ENCODE measurements around the gene SLC46A3. TPM values are rescaled to one million over a fixed set of nuclear protein-coding genes. Genes with fewer than 3 reads are reported as not detected.

The SLC46A3 gene
- total and polyA plus RNA-seq, 2 experiments from 2014 or later, result 0.16 to 0.28 TPM

DNA sequence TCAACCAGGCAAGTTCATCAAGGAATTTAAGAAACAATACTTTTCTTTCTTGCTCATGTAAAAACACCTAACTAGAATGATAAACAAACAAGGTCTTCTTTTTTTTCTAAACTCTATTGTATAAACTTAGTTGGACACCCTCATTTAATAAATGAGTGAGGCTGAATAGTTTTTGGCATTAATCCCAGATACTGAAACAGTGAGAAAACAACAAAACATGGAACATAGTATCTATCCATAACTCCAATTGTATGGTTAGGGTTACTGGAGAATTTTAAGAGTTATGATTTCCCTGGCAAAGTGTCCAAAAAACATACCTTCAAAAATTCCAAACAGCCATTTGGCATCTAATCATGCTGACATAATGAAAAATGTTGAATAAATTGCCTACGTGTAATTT is 65.7 kb downstream of the SLC46A3 start:
- H3K9me2 ChIP-seq (ENCODE audit: insufficient read depth), result no peaks in the 10 kb centered on the region
- no peaks in the 10 kb centered on the region for H3K27me3 ChIP-seq (ENCODE audit: insufficient read depth)
- H3K36me3 Mint-ChIP-seq (ENCODE audit: low read depth), result no peaks in the 10 kb centered on the region; the same call in 2 of the 3 replicates
- no peak overlapping the region for H3K4me3 ChIP-seq
- H4K20me1 ChIP-seq (replicated peaks; ENCODE audit: insufficient read depth), result 0 out of 2 replicates have a peak, but pooled peaks cover 3% of the 10 kb centered on the region
- H3K79me2 ChIP-seq (replicated peaks; ENCODE audit: insufficient read depth), result peaks cover 33% of the 10 kb centered on the region
- peaks cover 10% of the 10 kb centered on the region for H3K4me1 ChIP-seq (ENCODE audit: insufficient read depth)
- no peak for DNase-seq (ENCODE audit: low spot score)
- H3K4me1 Mint-ChIP-seq, result peaks cover 26% of the 10 kb centered on the region
- no peak overlapping the region for H3K4me2 ChIP-seq
- ATAC-seq, result no peak
- TF ChIP-seq CREB1 (CRISPR knock-in tag; IDR thresholded peaks at IDR 0.05; ENCODE audit: low read depth) (no peak), EZH2 (IDR thresholded peaks at IDR 0.05; ENCODE audit: low read depth, unreplicated experiment) (no peak), ZNF114 (CRISPR knock-in tag; IDR thresholded peaks at IDR 0.05) (no peak), POLR2AphosphoS5 (IDR thresholded peaks at IDR 0.05; ENCODE audit: low read depth) (no peak), JUNB (IDR thresholded peaks at IDR 0.05; ENCODE audit: unreplicated experiment) (no peak), NANOG (IDR thresholded peaks at IDR 0.05; ENCODE audit: borderline replicate concordance) (no peak), CTCF (conservative IDR thresholded peaks at IDR 0.05; ENCODE audit: low read depth in 2 of 2) (no peak), STAT1 (IDR thresholded peaks at IDR 0.05; ENCODE audit: unreplicated experiment) (no peak)
- TF ChIP-seq, protein P1, sequence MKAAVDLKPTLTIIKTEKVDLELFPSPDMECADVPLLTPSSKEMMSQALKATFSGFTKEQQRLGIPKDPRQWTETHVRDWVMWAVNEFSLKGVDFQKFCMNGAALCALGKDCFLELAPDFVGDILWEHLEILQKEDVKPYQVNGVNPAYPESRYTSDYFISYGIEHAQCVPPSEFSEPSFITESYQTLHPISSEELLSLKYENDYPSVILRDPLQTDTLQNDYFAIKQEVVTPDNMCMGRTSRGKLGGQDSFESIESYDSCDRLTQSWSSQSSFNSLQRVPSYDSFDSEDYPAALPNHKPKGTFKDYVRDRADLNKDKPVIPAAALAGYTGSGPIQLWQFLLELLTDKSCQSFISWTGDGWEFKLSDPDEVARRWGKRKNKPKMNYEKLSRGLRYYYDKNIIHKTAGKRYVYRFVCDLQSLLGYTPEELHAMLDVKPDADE (IDR thresholded peaks at IDR 0.05), result no peak
- H3K36me3 ChIP-seq (ENCODE audit: insufficient read depth), result no peaks in the 10 kb centered on the region
- H3K9me3 Mint-ChIP-seq, result no peaks in the 10 kb centered on the region
- H3K27ac Mint-ChIP-seq, result no peak overlapping the region
- no peak overlapping the region for H2AFZ ChIP-seq
- peaks cover 4% of the 10 kb centered on the region for H3K27me3 Mint-ChIP-seq (ENCODE audit: insufficient read depth, low read depth, poor library complexity)
- no peak overlapping the region for H3K27ac ChIP-seq (ENCODE audit: low read depth)
- no peak overlapping the region for H3K4me3 Mint-ChIP-seq
- no peaks in the 10 kb centered on the region for H3F3A ChIP-seq (replicated peaks; ENCODE audit: low read depth)

DNA sequence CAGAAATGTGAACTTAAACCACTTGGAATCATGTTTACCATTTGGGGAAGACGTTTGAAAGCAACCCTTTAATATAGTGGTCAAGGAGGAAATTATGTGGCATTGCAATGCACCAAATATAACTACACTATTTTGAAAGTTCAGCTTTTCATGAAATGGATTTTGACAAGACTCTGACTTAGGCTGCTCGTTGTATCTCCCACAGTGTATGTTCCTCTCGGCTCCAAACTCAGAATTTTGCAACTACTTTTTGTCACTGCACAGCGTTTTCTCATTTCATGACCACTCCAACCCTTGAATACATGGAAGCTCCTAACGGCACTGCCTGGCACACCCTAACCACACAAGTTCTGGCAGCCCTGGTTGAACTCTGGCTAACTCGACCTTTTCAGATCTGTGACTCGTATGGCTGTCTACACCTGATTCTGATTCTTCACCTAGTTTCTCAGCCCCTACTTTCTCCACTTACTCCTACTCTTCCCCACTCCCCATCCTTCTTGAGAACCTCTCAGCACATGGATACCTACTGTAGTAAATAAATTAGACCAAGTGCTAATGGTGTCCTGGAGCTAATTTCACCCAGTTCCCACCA is 66.9 kb downstream of the SLC46A3 start:
- H3K27me3 ChIP-seq (ENCODE audit: insufficient read depth), result no peaks in the 10 kb centered on the region
- no peak overlapping the region for H3K4me2 ChIP-seq
- Mint-ChIP-seq H3K4me1 (peaks cover 17% of the 10 kb centered on the region), H3K27ac (no peak overlapping the region), H3K9me3 (no peaks in the 10 kb centered on the region), H3K36me3 (ENCODE audit: low read depth) (no peaks in the 10 kb centered on the region; the same call in 2 of the 3 replicates), H3K27me3 (ENCODE audit: insufficient read depth, low read depth, poor library complexity) (peaks cover 3% of the 10 kb centered on the region), H3K4me3 (no peak overlapping the region)
- no peak overlapping the region for H3K27ac ChIP-seq (ENCODE audit: low read depth)
- H3K36me3 ChIP-seq (ENCODE audit: insufficient read depth), result no peaks in the 10 kb centered on the region
- H3F3A ChIP-seq (replicated peaks; ENCODE audit: low read depth), result no peaks in the 10 kb centered on the region
- H3K9me2 ChIP-seq (ENCODE audit: insufficient read depth), result no peaks in the 10 kb centered on the region
- DNase-seq (ENCODE audit: low spot score) (no peak), ATAC-seq (no peak)
- H3K4me3 ChIP-seq, result no peak overlapping the region
- peaks cover 21% of the 10 kb centered on the region for H3K79me2 ChIP-seq (replicated peaks; ENCODE audit: insufficient read depth)
- peaks cover 4% of the 10 kb centered on the region for H3K4me1 ChIP-seq (ENCODE audit: insufficient read depth)
- H2AFZ ChIP-seq, result no peak overlapping the region
- no peaks in the 10 kb centered on the region for H4K20me1 ChIP-seq (replicated peaks; ENCODE audit: insufficient read depth)
- TF ChIP-seq, protein P1 (IDR thresholded peaks at IDR 0.05), result no peak
- TF ChIP-seq EZH2phosphoT487 (IDR thresholded peaks at IDR 0.05; ENCODE audit: unreplicated experiment), result no peak
- TF ChIP-seq CTCF (conservative IDR thresholded peaks at IDR 0.05; ENCODE audit: low read depth in 2 of 2), result no peak
- TF ChIP-seq JUNB (IDR thresholded peaks at IDR 0.05; ENCODE audit: unreplicated experiment), result no peak
- TF ChIP-seq ZNF331 (CRISPR knock-in tag; IDR thresholded peaks at IDR 0.05; ENCODE audit: low read depth), result no peak

Data from GM23338 (cell line).